ENCODE results near the gene GSE1. TPM values are rescaled to one million over a fixed set of nuclear protein-coding genes. Genes with fewer than 3 reads are reported as not detected.

GSE1 gene
- total RNA-seq, 3 donors from 2014 or later: 52.3 to 105 (median 60.7) TPM

GRCh38 chr16:85636234-85636812 is 23.2 kb downstream of the GSE1 start:
- no peak for TF ChIP-seq POLR2A (IDR thresholded peaks at IDR 0.05)
- no peak for TF ChIP-seq POLR2AphosphoS5 (IDR thresholded peaks at IDR 0.05)
- TF ChIP-seq CTCF (IDR thresholded peaks at IDR 0.05): no peak
- intact Hi-C loops (cut with DNase I; ENCODE audit: low total_unique reads): no loop called here
- Histone ChIP-seq H3K27me3 (no peaks in the 10 kb centered on the region), H3K4me3 (no peak overlapping the region), H3K4me1 (peaks cover 0 to 14% of the 10 kb centered on the region in 2 donors), H3K27ac (no peak overlapping the region), H3K9me3 (no peaks in the 10 kb centered on the region), H3K36me3 (no peaks in the 10 kb centered on the region)
- DNase-seq (ENCODE audit: low spot score in 2 of 2): no peak

GRCh38 chr16:85637061-85637807 is 24.1 kb downstream of the GSE1 start:
- no peak for DNase-seq (ENCODE audit: low spot score in 2 of 2)
- intact Hi-C loops (cut with DNase I; ENCODE audit: low total_unique reads): no loop called here

GRCh38 chr16:85637808-85638647 is 24.9 kb downstream of the GSE1 start:
- no peak overlapping the region for H3K27ac ChIP-seq
- intact Hi-C loops (cut with DNase I; ENCODE audit: low total_unique reads): no loop called here
- no peaks in the 10 kb centered on the region for H3K36me3 ChIP-seq
- H3K4me3 ChIP-seq: no peak overlapping the region
- peaks cover 0 to 19% of the 10 kb centered on the region in 2 donors for H3K4me1 ChIP-seq
- no peaks in the 10 kb centered on the region for H3K27me3 ChIP-seq
- H3K9me3 ChIP-seq: no peaks in the 10 kb centered on the region
- TF ChIP-seq POLR2A (IDR thresholded peaks at IDR 0.05) (no peak), POLR2AphosphoS5 (IDR thresholded peaks at IDR 0.05) (no peak), CTCF (IDR thresholded peaks at IDR 0.05) (no peak)
- no peak for DNase-seq (ENCODE audit: low spot score in 2 of 2)

More at GRCh38 chr16:85637061-85637807, 24.1 kb downstream of the GSE1 start:
- H3K4me3 ChIP-seq: no peak overlapping the region
- H3K36me3 ChIP-seq: no peaks in the 10 kb centered on the region
- no peaks in the 10 kb centered on the region for H3K27me3 ChIP-seq
- no peak for TF ChIP-seq CTCF (IDR thresholded peaks at IDR 0.05)
- TF ChIP-seq POLR2A (IDR thresholded peaks at IDR 0.05): no peak
- TF ChIP-seq POLR2AphosphoS5 (IDR thresholded peaks at IDR 0.05): no peak
- no peaks in the 10 kb centered on the region for H3K9me3 ChIP-seq
- H3K27ac ChIP-seq: no peak overlapping the region
- H3K4me1 ChIP-seq: peaks cover 0 to 19% of the 10 kb centered on the region in 2 donors

- intact Hi-C loops (cut with DNase I; ENCODE audit: low total_unique reads): no loop called here
- no peaks in the 10 kb centered on the region for H3K36me3 ChIP-seq
- H3K27me3 ChIP-seq: no peaks in the 10 kb centered on the region
- H3K4me1 ChIP-seq: peaks cover 0 to 19% of the 10 kb centered on the region in 2 donors
- no peak overlapping the region for H3K4me3 ChIP-seq
- H3K9me3 ChIP-seq: no peaks in the 10 kb centered on the region
- peak overlapping the region in 1 of 2 donors; percentile 10 for H3K27ac ChIP-seq
- DNase-seq (ENCODE audit: low spot score in 2 of 2): no peak
- TF ChIP-seq POLR2AphosphoS5 (IDR thresholded peaks at IDR 0.05) (no peak), CTCF (IDR thresholded peaks at IDR 0.05) (no peak), POLR2A (IDR thresholded peaks at IDR 0.05) (no peak)
Measured at GRCh38 chr16:85638695-85639409, 25.7 kb downstream of the GSE1 start.

All from breast epithelium (tissue), 4 donors.